Right kidney (tissue), 1 donor: ENCODE measurements around the gene COX6B2.
"Not testable (repeated sequence)": the region's sequence is repeated elsewhere in the genome, so short reads cannot be mapped to it uniquely, and the experiment has no call there.

Experiments
- DNase-seq: peaks from one replicate; pipeline ENCODE4 v3.0.0-alpha.2; 2016

The COX6B2 gene

DNA sequence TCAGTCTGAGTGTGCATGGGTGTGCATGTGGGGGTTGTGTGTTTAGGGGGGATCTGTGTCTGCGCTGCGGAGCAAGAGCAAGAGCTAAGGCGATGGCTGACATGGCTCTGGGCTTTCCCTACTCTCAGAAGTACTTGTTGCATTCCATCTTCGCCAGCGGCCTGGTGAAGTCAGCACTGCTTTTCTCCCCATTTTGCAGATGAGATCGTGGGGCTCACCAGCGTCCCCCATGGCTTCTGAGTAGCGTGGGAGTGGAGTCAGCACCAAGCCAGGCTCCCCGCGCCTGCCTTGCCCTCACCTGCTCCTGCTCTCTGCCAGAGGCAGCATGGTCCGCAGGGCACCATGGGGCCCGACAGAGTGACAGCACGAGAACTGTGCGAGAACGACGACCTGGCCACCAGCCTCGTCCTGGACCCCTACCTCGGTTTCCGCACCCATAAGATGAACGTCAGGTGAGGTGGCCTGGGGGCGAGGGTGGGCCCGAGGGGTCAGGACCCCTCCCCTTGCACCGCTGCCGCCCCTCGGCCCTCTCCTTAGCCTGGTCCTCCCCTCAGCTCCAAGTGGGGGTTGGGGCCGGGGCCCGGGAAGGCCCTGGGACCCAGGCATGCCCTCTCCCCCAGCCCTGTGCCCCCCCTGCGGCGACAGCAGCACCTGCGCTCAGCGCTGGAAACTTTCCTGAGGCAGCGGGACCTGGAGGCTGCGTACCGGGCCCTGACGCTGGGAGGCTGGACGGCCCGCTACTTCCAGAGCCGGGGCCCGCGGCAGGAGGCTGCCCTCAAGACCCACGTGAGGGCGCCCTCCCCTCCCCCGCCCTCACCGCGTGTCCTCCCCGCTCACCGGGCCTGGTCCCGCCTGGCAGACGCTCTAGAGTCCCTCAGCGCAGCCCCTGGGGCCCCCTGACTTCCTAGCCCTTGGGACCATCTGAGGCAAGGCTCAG lies 12.7 kb downstream of the COX6B2 start:
- no peak for DNase-seq

DNA sequence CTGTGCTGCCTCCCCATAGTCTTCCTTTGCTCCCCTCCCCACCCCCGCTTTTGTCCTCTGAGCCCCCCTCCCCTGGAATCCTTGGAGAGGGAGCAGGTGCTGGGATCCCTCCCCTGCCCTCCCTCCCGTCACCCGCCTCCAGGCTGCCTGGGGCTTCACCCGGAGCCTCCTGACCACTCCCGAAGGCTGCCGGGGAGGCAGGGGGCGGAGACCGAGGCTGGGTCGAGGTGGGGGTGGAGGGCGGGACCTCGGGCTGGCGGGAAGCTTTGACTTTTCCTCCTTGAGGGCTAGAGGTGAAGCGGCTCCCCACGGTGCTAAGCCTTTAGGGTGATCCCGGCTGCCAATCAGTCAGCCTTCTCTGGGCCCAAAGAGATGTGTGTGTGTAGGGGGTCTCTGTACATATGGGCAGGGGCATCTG lies 13.3 kb downstream of the COX6B2 start:
- DNase-seq, result no peak

DNA sequence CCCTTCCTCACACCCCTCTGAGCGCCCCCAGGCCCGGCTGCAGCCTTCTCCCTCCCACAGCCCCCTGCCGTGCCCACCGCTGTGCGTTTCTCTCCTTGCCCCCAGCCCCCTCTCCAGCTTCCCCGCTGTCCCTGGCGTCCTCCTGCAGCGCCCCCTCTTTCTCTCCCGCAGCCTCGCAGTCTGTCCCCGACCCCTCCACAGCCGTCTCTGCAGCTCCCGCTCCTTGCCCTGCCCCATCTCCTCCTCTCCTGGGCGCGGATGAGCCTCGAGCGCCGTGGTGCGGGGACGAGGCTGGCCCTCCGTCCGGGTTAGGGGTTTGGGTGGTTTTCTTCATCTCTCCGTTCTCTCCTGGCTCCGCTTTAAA lies 13.8 kb downstream of the COX6B2 start:
- DNase-seq, result peak; percentile 56

DNA sequence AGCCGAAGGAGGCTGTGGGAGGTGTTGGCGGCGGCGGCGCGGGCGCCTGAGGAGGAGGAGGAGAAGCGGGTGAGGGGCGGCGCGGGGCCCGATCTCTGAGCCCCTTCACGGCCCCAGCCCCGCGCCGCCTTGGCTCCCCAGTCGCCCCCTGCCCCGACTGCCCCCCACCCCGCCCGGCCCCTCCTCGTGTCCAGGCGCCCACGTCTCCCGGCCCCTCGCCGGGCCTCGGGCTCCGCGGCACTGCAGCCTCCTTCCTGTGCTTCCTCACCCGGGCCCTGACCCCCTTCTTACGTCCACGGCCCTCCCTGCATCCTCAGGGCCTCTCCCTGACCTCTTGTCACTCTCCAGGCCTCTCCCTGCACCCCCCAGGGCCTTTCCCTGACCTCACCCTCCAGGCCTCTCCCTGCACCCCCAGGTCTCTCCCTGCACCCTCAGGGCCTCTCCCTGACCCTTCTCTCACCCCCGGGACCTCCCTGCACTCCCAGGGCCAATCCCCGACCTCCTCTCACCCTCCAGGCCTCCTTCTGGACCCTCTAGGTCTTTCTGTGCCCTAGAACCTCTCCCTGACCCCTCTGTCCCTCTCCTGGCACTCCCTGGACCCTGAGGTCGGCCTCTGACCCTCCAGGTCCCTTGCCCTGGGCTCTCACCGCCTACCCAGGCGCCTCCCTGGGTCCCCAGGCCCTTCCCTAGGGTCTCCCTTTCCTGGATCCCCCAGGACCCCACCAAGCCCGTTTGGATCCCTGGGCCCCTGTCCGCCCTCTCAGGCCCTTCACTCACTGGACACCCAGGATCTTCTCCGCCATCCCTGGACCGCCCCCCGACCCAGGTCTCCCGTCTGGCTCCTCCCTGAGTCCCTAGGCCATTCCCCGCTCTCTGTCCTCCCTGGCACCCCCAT lies 14.4 kb downstream of the COX6B2 start:
- peak; percentile 54 for DNase-seq

DNA sequence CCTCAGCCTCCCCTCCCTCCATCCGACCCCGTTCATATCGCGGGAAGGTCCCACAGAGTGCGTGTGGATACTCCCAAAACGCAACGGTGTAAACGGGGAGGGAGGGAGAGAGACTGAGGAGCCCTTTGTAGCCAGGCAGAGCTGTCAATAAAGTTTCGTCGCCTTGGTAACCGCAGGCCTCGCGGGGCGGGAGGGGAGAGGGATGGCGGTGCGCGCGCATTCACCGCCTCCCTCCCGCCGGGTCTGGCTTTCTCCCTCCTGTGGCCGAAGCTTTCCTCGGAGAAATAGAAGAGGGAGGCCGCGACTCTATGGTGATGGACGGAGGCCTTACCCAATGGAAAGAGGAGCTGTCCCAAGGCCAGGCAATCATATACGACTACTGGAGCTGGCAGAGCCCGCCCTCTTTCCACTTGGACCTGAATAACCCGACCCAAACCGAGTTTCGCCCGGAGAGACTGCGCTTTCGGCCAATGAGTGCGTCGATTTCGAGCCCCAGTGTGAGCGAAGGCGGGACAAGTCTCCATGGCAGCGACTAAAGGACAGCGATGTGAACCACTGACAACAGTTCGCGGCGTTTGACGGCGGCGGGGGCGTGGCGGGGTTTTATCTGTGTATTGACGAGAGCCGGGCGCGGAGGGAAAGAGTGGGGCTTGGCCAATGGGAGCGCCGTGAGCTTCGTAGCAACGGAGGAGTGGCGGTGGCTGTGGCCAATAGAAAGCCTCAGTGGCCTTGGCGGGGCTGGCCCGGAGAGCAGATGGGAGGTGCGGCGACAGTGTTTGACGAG lies 15.2 kb downstream of the COX6B2 start, which contains the start of gene KMT5C:
KMT5C (plus strand) TSS at position 772 of the 784 bp plus-strand sequence. CDS start 2,061 bp downstream, outside the sequence.
- DNase-seq, result peak; percentile 96

DNA sequence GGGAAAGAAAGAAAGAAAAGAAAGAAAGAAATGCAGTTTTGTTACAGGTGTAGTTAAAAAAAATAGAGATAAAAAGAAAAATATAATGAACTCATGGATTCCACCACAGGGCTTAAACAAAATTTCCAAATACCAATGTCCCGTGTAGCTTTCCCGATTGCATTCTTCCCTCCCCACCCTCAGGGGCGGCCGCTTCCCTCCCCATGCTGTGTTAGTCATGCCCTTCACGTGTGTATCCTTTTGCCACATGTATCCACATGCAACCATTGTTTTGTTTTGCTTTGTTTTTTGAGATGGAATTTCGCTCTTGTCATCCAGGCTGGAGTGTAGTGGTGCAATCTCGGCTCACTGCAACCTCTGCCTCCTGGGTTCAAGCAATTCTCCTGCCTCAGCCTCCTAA lies 18.4 kb downstream of the COX6B2 start:
- DNase-seq, result no peak

DNA sequence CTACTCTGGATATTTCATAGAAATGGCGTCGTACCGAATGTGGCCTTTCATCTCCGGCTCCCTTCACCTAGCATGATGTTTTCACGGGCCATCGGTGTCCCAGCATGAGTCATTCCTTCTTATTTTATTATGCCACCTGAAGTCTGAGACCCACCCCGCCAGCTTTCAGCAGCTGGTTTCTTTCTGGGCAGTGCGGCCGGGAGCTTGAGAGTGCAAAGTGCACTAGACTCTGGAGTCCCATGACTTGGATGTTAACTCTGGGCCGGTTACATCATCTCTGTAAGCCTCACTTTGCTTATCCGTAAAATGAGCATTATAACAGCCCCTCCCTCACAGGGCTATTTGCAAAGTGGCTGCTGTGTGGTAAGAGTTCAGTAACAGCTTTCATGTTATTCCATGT lies 20.6 kb downstream of the COX6B2 start:
- no peak for DNase-seq

DNA sequence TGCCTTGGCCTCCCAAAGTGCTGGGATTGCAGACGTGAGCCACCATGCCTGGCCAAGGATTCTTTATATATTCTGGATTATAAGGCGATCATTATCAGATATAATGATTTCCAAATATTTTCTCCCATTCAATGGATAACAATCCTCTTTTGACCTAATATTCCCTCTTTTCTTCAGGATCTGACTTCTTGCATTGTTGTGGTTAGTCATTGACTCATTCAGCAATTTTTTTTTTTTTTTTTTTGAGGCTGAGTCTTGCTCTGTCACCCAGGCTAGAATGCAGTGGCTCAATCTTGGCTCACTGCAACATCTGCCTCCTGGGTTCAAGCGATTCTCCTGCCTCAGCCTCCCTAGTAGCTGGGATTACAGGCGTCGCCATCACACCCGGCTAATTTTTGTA lies 24.7 kb downstream of the COX6B2 start:
- not testable (repeated sequence) for DNase-seq

DNA sequence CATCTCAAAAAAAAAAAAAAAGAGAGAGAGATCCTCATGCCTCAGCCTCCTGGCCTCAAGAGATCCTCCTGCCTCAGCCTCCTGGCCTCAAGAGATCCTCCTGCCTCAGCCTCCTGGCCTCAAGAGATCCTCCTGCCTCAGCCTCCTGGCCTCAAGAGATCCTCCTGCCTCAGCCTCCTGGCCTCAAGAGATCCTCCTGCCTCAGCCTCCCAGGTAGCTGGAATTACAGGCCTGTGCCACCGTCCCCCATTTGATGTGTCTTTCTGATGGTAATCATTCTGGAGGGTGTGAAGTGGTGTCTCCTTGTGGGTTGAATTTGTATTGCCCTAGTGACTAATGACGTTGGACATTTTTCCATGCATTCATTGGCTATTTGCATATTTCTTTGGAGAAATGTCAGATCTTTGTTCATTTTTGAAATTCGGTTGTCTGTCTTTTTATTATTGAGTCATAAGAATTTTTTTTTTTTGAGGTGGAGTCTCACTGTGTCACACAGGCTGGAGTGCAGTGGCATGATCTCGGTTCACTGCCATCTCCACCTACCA lies 25.7 kb downstream of the COX6B2 start:
- DNase-seq, result not testable (repeated sequence)

DNA sequence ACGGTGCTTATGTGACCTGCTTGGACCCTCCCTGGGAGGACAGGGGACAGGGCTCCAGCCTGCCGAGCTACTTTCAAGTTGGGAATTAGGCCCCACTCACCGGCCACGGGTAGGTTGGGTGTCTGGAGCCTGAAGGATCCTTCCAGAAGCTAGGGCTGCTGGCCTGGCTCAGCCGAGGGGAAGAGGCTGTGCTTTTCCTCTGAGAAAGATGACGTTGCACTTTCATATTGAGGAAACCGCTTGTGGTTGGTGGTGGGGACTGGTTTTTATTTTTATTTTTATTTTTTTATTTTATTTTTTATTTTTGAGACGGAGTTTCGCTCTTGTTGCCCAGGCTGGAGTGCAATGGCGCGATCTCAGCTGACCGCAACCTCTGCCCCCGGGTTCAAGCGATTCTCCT lies 29.3 kb downstream of the COX6B2 start, which contains the start of gene TMEM150B:
TMEM150B (minus strand) TSS at position 170 of the 400 bp plus-strand sequence. CDS start 4,305 bp downstream, outside the sequence.
- no peak for DNase-seq

DNA sequence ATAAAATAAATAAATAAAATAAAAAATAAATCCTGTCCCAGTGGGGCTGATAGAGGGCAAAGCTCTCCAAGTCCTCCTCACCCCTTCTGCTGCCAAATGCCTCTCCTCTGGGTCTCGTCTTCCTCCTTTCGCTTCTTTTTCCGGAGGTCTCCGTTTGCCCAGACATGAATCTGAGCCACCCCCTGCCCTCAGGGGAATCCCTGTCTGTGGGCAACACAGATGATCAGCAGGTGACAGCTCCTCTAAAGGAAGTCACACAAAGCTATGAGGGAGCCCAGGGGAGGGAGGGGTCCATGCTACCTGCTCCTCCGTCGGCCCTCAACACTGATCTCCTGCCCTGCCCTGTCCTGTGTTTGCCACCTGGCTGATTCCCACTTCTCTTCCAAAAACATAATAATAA lies 29.9 kb downstream of the COX6B2 start:
- no peak for DNase-seq

DNA sequence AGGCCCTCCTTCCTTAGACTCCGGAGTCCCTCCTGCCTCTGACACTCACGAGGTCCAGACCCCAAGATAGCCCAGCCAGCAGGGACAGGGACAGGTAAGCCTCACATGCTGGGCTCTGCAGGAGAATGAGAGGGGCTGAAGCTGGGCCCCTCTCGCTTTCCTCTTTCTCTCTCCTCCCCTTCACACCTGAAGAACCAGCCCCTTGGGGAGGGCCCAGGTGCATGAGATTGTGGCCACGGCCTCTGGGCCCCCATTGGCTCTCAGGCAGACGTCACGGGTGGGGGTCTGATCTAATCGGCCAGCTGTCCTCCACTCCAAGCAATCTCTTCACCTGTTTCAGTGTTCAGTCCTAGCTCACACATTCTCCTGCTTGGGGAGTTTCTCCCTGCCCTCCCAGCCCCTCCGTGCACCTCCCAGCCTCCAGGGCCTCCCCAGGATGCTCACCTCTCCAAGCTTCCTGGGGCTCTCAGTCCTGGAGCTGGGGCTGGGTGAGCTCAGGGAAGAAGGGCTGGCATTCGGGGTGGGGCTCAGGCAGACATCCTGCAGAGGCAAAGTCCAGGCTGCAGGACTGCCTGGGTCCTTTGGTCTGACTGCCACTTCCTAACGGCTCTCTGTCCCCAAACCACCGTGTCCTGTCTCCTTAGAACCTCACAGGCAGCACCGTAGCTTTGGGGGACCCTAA lies 32.2 kb downstream of the COX6B2 start:
- DNase-seq, result no peak

DNA sequence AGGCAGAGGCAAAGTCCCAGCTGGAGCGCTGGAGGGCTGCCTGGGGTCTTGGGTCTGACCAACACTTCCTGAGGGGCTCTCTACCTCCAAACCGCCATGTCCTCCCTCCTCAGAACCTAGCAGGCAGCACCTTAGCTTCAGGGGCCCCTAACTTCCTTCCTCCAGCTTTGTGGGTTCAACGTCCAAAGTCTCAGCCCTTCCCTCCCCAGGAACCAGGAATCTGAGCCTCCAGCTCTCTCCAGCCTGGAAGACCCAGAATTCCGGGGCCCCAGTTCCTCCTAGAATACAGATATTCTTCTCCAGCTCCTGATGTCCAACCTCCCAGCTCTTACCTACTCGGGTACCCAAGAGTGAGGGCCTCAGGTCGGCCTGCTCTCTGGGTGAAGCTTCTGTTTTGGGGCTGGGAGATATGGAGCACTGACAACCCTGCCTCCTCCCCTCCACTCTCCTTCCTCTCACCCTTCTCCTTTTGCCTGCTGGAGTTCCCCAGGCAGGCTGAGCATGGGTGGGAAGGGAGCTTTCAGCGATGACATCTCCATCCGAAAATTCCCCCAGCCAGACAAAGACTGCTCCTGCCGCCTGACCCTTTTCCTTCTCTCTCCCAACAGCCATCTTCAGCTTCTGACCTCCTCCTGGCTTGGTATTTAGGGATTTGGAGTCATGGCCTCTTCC lies 32.9 kb downstream of the COX6B2 start:
- no peak for DNase-seq

DNA sequence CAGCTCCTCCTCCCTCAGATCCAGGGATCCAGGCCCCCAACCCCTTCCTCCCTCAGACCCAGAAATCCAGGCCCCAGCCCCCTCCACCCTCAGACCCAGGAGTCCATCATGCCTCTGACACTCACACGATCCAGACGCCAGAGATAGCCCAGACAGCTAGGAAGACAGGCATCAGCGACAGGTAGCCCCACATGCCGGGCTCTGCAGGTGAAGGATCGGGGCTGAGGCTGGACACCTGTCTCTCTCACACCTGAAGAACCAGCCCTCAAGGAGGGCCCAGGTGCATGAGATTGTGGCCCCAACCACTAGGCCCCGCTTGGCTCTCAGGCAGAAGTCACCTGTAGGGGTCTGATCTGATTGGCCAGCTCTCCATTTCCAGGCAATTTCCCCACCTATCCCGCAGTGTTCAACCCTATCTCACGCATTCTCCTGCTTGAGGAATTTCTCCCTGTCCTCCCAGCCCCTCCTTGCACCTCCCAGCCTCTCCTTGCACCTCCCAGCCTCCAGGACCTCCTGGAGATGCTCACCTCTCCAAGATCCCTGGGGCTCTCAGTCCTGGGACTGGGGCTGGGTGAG lies 33.6 kb downstream of the COX6B2 start:
- no peak for DNase-seq

DNA sequence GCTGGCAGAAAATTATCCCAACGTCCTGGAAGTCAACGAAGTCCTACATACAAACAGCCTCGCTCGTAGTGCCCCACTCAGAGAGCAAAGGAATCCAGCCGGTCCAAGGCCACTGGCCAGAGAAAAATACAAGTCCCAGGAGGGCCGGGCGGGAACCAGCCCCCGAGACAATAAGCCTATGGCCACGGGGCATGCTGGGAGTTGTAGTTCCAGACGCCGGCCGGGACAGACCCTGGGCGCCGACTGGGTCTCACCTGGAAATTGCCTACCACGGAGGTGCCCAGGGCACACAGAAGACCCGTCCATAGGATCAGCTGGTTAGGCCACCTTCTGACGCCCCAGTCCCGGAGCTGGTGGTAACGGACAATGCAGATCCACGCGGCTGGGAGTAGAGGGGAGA lies 34.7 kb downstream of the COX6B2 start:
- peak; percentile 59 for DNase-seq

DNA sequence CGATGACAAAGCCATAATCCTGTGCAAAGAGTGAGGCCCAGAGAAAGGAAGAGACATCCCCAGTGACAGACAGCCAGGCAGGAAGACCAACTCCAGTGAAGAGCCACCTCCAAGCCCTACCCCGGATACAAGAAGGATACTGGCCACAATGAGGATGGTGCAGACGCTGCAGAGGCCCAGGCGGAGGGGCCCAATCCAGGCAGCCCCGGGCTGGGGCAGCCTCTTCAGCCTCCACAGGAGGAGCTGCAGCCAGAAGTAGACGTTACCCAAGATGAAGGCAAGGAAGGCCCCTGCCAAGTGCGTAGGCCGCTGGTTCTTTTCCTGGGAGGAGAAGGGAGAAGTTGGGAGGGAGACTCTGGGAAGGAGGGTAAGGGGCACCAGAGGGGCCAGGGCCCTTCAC lies 37.9 kb downstream of the COX6B2 start:
- no peak for DNase-seq

DNA sequence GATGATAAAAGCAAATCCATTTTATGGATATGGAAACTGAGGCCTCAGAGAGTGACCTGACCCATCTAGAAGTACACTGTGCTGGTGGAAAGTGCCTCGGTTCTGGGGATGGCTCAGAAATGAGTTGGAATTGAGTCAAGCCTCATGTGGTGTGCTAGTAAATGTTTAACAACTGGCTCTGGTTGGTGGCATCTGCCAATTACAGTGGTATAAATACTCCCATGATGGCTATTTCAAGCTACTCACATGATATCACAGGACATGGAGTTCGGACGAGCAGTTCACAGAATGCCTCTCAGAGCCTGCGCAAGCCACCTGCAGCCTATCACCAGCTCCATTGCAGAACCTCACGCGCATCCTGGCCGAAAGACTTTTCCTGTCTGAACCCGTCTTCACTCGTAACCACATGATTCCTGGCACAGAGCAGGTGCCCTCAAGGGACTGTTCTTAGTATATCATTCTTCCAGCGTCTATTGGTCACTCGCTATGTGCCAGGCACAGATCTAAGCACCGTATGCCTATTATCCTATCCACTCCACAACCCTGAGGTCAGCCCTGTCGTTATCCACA lies 38.5 kb downstream of the COX6B2 start:
- DNase-seq, result no peak

DNA sequence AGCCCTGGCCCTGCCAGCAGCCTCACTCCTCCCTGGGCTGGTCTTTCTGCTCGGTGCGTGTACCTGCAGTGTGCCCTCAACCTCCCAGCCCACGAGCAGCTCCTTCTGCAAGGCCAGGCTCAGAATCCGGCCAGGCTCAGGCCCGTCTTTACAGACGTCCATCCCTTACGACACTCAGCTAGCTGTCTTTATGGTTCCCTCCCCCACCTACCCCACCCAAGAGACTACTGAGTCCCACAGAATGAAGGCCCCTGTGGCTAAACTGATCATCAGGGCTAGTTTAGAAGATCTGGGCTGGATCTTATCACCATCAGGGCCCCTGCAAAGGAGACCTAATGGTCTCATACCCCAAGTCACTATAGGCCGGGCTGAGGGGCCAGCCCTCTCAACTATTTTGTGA lies 40.1 kb downstream of the COX6B2 start:
- DNase-seq, result no peak

DNA sequence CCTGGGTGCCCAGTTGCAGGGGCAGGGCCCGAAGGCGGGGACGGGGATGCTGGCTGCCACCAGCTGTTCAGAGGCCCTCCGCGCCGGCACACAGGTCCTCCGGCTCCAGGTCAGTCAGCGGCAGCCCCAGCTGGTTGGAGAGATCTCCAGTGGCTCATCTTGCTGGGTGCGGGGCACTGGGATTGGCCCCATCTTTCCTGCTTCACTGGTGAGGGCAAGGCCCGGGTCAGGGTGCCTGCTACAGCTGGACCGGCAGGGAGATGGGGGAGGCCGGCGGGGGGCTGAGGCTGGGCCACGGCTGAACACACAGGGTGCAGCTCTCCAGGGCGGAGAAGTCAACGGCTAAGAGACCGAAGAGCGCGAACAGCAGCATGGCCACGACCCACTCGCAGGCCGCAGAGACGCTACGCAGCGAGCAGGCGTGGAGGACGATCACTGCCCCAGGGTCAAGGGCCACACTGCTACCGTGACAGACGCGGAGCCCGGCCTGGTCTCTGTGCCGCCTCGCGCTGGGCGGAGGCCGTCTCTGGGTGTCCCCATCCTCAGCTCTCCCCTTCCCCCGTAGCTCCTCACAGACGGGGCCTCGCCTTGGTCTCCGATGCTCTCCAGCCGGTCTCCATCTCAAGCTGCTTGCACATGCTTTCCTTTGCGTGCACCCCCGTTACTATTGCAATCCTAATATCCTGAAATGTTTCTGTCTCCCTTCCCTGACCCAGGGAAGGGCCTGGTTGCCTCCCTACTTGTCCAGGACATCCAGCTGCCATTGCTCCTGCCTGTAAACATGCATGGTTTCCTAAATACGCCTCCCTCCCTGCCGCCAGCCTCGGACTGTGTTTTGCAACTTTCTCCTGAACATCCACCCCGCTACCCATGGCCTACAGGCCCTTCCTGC lies 41.7 kb downstream of the COX6B2 start:
- peak; percentile 28 for DNase-seq
